Retinal pigment epithelial cell (primary cell): ENCODE data around the gene FURIN.
"Not testable (repeated sequence)": the region's sequence is repeated elsewhere in the genome, so short reads cannot be mapped to it uniquely, and the experiment has no call there.

ENCODE experiments used
- DNase-seq: peaks from one replicate; pipeline ENCODE4 v3.0.0-alpha.2; 2010; ENCODE audit warnings: low read depth
- H3K4me3 ChIP-seq: 2 replicates; pipeline ENCODE4 v1.5.1; 2011; ENCODE audit warnings: mild to moderate bottlenecking, low read length, control low read depth, moderate library complexity
- CTCF ChIP-seq: conservative IDR thresholded peaks from 2 replicates; pipeline ENCODE4 v1.5.1; 2011; ENCODE audit warnings: low read depth, low read length, control low read depth, inconsistent platforms

The FURIN gene

GRCh38 chr15:90915216-90915807 is 46.9 kb downstream of the FURIN start:
- DNase-seq: no peak
- H3K4me3 ChIP-seq: no peak overlapping the region
- no peak for TF ChIP-seq CTCF

- no peak for DNase-seq
- H3K4me3 ChIP-seq: no peak overlapping the region
- TF ChIP-seq CTCF: no peak
Measured at GRCh38 chr15:90915808-90916440, 47.5 kb downstream of the FURIN start.

- no peak for DNase-seq
- no peak overlapping the region for H3K4me3 ChIP-seq
- TF ChIP-seq CTCF: no peak
Measured at GRCh38 chr15:90916461-90916860, 48.1 kb downstream of the FURIN start.

GRCh38 chr15:90917569-90917968 is 49.2 kb downstream of the FURIN start:
- H3K4me3 ChIP-seq: no peak overlapping the region

GRCh38 chr15:90918034-90918788 is 49.8 kb downstream of the FURIN start:
- DNase-seq: no peak

More at GRCh38 chr15:90917569-90917968, 49.2 kb downstream of the FURIN start:
- no peak for DNase-seq
- TF ChIP-seq CTCF: no peak

GRCh38 chr15:90918835-90919234 is 50.4 kb downstream of the FURIN start:
- H3K4me3 ChIP-seq: no peak overlapping the region
- no peak for DNase-seq
- no peak for TF ChIP-seq CTCF

More at GRCh38 chr15:90918034-90918788, 49.8 kb downstream of the FURIN start:
- H3K4me3 ChIP-seq: no peak overlapping the region
- TF ChIP-seq CTCF: no peak

GRCh38 chr15:90921887-90922286 is 53.5 kb downstream of the FURIN start:
- no peak for TF ChIP-seq CTCF
- no peak overlapping the region for H3K4me3 ChIP-seq
- DNase-seq: no peak

- not testable (repeated sequence) for H3K4me3 ChIP-seq, DNase-seq
Measured at GRCh38 chr15:90922712-90923322, 54.4 kb downstream of the FURIN start.
